Central memory CD8-positive, alpha-beta T cell (primary cell): Measurements from ENCODE around the gene E2F2.

Experiments used
- ATAC-seq: fragments of 150-1000 bp; cut with Tn5 transposase; replicated peaks from 2 replicates; pipeline ENCODE4 v1.10.0; 2022; ENCODE audit warnings: mild to moderate bottlenecking, moderate FRiP score, moderate number of reproducible peaks; ENCODE audit not compliant: poor library complexity, severe bottlenecking; ENCODE audit errors: extremely low read depth
- DNase-seq, 2 donors: peaks; one replicate each; pipeline ENCODE4 v3.0.0; 2021; ENCODE audit warnings: low spot score in 2 of 2
- H3K27ac Mint-ChIP-seq: one replicate; pipeline ENCODE4 v1.8.0; 2022; ENCODE audit warnings: low read depth, mild to moderate bottlenecking, moderate library complexity, mixed read lengths
- H3K27me3 Mint-ChIP-seq: one replicate; pipeline ENCODE4 v1.8.0; 2022; ENCODE audit warnings: mixed read lengths
- H3K36me3 Mint-ChIP-seq: one replicate; pipeline ENCODE4 v1.8.0; 2022; ENCODE audit warnings: mild to moderate bottlenecking, moderate library complexity, mixed read lengths; ENCODE audit not compliant: insufficient read depth
- H3K4me1 Mint-ChIP-seq: one replicate; pipeline ENCODE4 v1.8.0; 2022; ENCODE audit warnings: mixed read lengths
- H3K4me3 Mint-ChIP-seq: one replicate; pipeline ENCODE4 v1.8.0; 2022; ENCODE audit warnings: mild to moderate bottlenecking, moderate library complexity, mixed read lengths
- H3K9me3 Mint-ChIP-seq: one replicate; pipeline ENCODE4 v1.8.0; 2022; ENCODE audit warnings: mixed read lengths

The E2F2 gene

DNA sequence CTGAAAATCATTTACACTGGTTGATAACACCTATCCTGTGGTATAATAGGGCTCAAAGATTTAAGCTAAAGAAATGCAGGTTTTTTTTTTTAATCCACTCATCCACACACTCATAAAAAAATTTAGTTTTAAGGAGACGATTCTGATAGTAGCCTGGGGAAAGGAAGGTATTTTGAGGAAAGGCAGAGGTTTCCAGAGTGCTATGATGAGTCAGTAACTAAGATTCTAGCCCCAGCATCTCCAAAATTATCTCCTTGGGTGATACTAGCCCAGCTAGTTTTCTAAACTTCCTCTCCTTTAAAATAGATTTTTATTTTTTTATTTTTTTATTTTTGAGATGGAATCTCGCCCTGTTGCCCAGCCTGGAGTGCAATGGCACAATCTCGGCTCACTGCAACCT, 67.7 kb downstream of the E2F2 start:
- Mint-ChIP-seq H3K27ac (no peak overlapping the region), H3K4me3 (no peak overlapping the region), H3K4me1 (no peaks in the 10 kb centered on the region), H3K36me3 (no peaks in the 10 kb centered on the region), H3K27me3 (peaks cover 40% of the 10 kb centered on the region), H3K9me3 (no peaks in the 10 kb centered on the region)
- ATAC-seq (no peak), DNase-seq (no peak)

DNA sequence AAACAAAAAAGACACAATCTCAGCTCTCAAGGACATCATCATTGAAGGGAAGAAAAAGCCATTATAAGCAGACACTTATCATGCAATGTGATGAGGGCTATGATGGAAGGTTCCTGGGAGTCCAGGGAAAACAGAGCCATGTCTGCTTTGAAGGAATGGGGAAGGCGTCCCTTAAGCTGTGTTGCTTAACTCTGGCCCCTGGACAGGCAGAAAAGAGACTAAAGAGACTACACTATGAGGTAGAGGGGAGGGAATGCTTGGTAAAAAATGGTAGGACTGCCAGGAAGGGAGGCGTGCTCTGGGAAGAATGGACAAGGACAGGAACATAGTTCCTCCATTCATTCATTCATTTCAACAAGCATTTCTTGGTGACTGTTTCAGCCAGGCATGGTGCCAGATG, 68.3 kb downstream of the E2F2 start:
- Mint-ChIP-seq H3K9me3 (no peaks in the 10 kb centered on the region), H3K27ac (no peak overlapping the region), H3K4me3 (no peak overlapping the region), H3K4me1 (no peaks in the 10 kb centered on the region), H3K27me3 (peaks cover 46% of the 10 kb centered on the region), H3K36me3 (no peaks in the 10 kb centered on the region)
- ATAC-seq = no peak
- no peak for DNase-seq

DNA sequence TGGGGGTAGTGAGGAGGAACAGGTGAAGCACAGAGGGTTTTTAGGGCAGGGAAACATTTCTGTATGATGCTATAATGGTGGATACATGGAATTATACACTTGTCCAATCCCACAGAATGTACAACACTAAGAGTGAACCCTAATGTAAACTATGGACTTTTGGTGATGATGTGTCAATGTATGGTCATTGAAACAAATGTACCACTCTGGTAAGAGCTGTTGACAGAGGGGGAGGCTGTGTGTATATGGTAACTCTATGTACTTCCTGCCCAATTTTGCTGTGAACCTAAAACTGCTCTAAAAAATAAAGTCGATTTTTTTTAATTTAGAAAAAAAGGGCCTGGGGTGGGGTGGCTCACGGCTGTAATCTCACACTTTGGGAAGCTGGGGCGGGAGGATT, 70.0 kb downstream of the E2F2 start:
- H3K36me3 Mint-ChIP-seq = no peaks in the 10 kb centered on the region
- H3K27ac Mint-ChIP-seq = no peak overlapping the region
- DNase-seq (no peak), ATAC-seq (no peak)
- no peaks in the 10 kb centered on the region for H3K9me3 Mint-ChIP-seq
- no peak overlapping the region for H3K4me3 Mint-ChIP-seq
- H3K27me3 Mint-ChIP-seq = peaks cover 62% of the 10 kb centered on the region
- no peaks in the 10 kb centered on the region for H3K4me1 Mint-ChIP-seq

DNA sequence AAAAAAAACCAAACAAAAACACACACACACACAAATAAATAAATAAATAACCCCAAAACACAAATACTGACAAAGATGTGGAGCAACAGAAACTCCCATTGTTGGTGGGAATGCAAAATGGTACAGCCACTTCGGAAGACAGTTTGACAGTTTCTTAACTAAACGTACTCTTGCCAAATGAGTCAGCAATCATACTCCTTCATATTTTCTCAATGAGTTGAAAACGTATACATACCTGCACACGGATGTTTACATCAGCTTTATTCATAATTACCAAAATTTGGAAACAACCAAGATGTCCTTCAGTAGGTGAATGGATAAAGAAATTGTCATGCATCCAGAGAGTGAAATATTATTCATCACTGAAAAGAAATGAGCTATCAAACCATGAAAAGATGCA, 70.5 kb downstream of the E2F2 start:
- Mint-ChIP-seq H3K4me1 (peaks cover 3% of the 10 kb centered on the region), H3K27me3 (peaks cover 67% of the 10 kb centered on the region), H3K36me3 (no peaks in the 10 kb centered on the region), H3K9me3 (no peaks in the 10 kb centered on the region), H3K27ac (no peak overlapping the region), H3K4me3 (no peak overlapping the region)
- DNase-seq = no peak
- ATAC-seq = no peak

DNA sequence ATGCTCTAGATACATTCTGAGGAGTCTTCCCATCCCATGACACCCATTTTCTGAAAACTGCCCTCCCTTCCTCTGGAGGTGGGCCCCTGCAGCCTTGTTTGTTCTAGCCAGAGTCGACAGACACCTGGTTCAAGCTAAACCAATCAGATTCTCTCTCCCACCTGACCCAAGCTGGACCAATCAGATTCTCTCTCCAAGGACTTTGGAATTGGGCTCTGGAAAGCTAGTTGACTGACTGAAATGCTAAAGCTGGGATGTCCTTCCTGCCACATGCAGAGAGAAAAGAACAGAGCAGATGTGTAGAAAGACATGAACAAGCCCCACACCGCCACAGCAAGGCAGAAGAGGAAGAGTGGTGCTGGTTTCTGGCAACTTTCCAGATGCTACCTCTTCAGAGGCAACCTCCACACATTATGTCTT, 71.7 kb downstream of the E2F2 start:
- H3K9me3 Mint-ChIP-seq = no peaks in the 10 kb centered on the region
- H3K27ac Mint-ChIP-seq = no peak overlapping the region
- ATAC-seq = no peak
- H3K36me3 Mint-ChIP-seq = no peaks in the 10 kb centered on the region
- H3K4me3 Mint-ChIP-seq = no peak overlapping the region
- peaks cover 9% of the 10 kb centered on the region for H3K4me1 Mint-ChIP-seq
- DNase-seq = no peak
- H3K27me3 Mint-ChIP-seq = peaks cover 77% of the 10 kb centered on the region
